GM23338 (cell line): ENCODE results near the gene A1BG.

ENCODE experiments used
- CREB1 ChIP-seq: fragments of 250-450 bp; sonication (Bioruptor Pico); IDR thresholded peaks from 2 replicates; pipeline ENCODE4 v1.5.0; 2020; ENCODE audit warnings: low read depth, mild to moderate bottlenecking, moderate library complexity
- CTCF ChIP-seq, 2 experiments: fragments of 200-600 bp in 1 of 2; sonication (generic) in 1 of 2; conservative IDR thresholded peaks; 2 replicates each; pipeline versions ENCODE4 v1.5.1 to v1.6.1; 2016 to 2017; ENCODE audit warnings: antibody characterized with exemption in 2 of 2, low read depth in 2 of 2, mild to moderate bottlenecking in 2 of 2, moderate library complexity in 1 of 2
- ETS1 ChIP-seq: IDR thresholded peaks from 2 replicates; pipeline ENCODE4 v1.6.1; 2016; ENCODE audit warnings: antibody characterized with exemption
- EZH2 ChIP-seq: fragments of 200-600 bp; sonication (generic); IDR thresholded peaks from one replicate; pipeline ENCODE4 v1.8.0; 2017; ENCODE audit warnings: antibody characterized with exemption, mild to moderate bottlenecking, low read depth; ENCODE audit not compliant: unreplicated experiment
- EZH2phosphoT487 ChIP-seq: fragments of 200-600 bp; sonication (generic); IDR thresholded peaks from one replicate; pipeline ENCODE4 v1.8.1; 2018; ENCODE audit warnings: antibody characterized with exemption; ENCODE audit not compliant: unreplicated experiment
- JUNB ChIP-seq: IDR thresholded peaks from one replicate; pipeline ENCODE4 v1.6.1; 2016; ENCODE audit warnings: antibody characterized with exemption; ENCODE audit not compliant: unreplicated experiment
- POLR2AphosphoS5 ChIP-seq: IDR thresholded peaks from 2 replicates; pipeline ENCODE4 v1.6.1; 2016; ENCODE audit warnings: antibody characterized with exemption, low read depth
- REST ChIP-seq: IDR thresholded peaks from one replicate; pipeline ENCODE4 v1.6.1; 2018; ENCODE audit warnings: antibody characterized with exemption; ENCODE audit not compliant: unreplicated experiment
- STAT1 ChIP-seq: IDR thresholded peaks from one replicate; pipeline ENCODE4 v1.6.1; 2016; ENCODE audit warnings: antibody characterized with exemption; ENCODE audit not compliant: unreplicated experiment
- ZNF331 ChIP-seq: fragments of 250-450 bp; sonication (Bioruptor Pico); IDR thresholded peaks from 2 replicates; pipeline ENCODE4 v1.5.0; 2020; ENCODE audit warnings: low read depth, mild to moderate bottlenecking, moderate library complexity

- TF ChIP-seq CTCF (conservative IDR thresholded peaks at IDR 0.05; ENCODE audit: low read depth in 2 of 2) (no peak), CREB1 (no peak), JUNB (no peak), EZH2phosphoT487 (no peak), POLR2AphosphoS5 (no peak), EZH2 (no peak), REST (no peak), ETS1 (no peak), STAT1 (no peak), ZNF331 (no peak)
Measured at GRCh38 chr19:58304748-58305064, 48.6 kb downstream of the A1BG start.
